Ramos (cell line): ENCODE results near the gene MTFMT.
"Not testable (repeated sequence)": the region's sequence is repeated elsewhere in the genome, so short reads cannot be mapped to it uniquely, and the experiment has no call there.

Experiments used
- in situ Hi-C: fragments of 300-500 bp; cut with MboI; formaldehyde crosslinking; loops from one replicate; pipeline ENCODE4 v1.14.3; 2022; ENCODE audit warnings: low sequenced_read_pairs; ENCODE audit not compliant: unreplicated experiment

The MTFMT gene

GRCh38 chr15:65028921-65029735 is at the start of gene MTFMT:
TSS of gene MTFMT (minus strand) at chr15:65029639. CDS start at chr15:65029613, 26 bp downstream.
- in situ Hi-C loops = no loop called here

- in situ Hi-C loops = no loop called here
Observed at GRCh38 chr15:65077981-65078352, 48.5 kb upstream of the MTFMT start.

GRCh38 chr15:65077291-65077980 is 48.0 kb upstream of the MTFMT start:
- in situ Hi-C loops = no loop called here

- in situ Hi-C loops = no loop called here
Observed at GRCh38 chr15:65076486-65077290, 47.2 kb upstream of the MTFMT start, which contains the start of gene KBTBD13. TSS of gene KBTBD13 (plus strand) at chr15:65076746. CDS start at chr15:65076816, 70 bp downstream.

- in situ Hi-C loops = not testable (repeated sequence)
Observed at GRCh38 chr15:65075607-65076395, 46.4 kb upstream of the MTFMT start.

GRCh38 chr15:65074946-65075345 is 45.5 kb upstream of the MTFMT start:
- in situ Hi-C loops = not testable (repeated sequence)

GRCh38 chr15:65072617-65073016 is 43.2 kb upstream of the MTFMT start:
- in situ Hi-C loops = no loop called here

- in situ Hi-C loops = no loop called here
Observed at GRCh38 chr15:65072027-65072426, 42.6 kb upstream of the MTFMT start.

- in situ Hi-C loops = no loop called here
Observed at GRCh38 chr15:65071381-65071811, 42.0 kb upstream of the MTFMT start.

- in situ Hi-C loops = no loop called here
Observed at GRCh38 chr15:65069779-65070546, 40.5 kb upstream of the MTFMT start.

GRCh38 chr15:65069179-65069578 is 39.7 kb upstream of the MTFMT start:
- in situ Hi-C loops = no loop called here

- in situ Hi-C loops = no loop called here
Observed at GRCh38 chr15:65068403-65068788, 39.0 kb upstream of the MTFMT start.

- in situ Hi-C loops = no loop called here
Observed at GRCh38 chr15:65067645-65068402, 38.4 kb upstream of the MTFMT start, which contains the start of gene RASL12. TSS of gene RASL12 (minus strand) at chr15:65067991. CDS start at chr15:65067835, 156 bp downstream.

GRCh38 chr15:65067317-65067644 is 37.8 kb upstream of the MTFMT start:
- in situ Hi-C loops = no loop called here

GRCh38 chr15:65066635-65067316 is 37.3 kb upstream of the MTFMT start:
- in situ Hi-C loops = no loop called here

- in situ Hi-C loops = no loop called here
Observed at GRCh38 chr15:65066001-65066634, 36.7 kb upstream of the MTFMT start.

- in situ Hi-C loops = no loop called here
Observed at GRCh38 chr15:65062726-65063125, 33.3 kb upstream of the MTFMT start.
